Measurements from ENCODE around the gene AGAP1.

AGAP1 gene

GRCh38 chr2:236109061-236109460, 615.2 kb downstream of the AGAP1 start:
- no peak for TF ChIP-seq POLR2AphosphoS5 (IDR thresholded peaks at IDR 0.05; ENCODE audit: low read depth, low read length)
- TF ChIP-seq FOXP2 (optimal IDR thresholded peaks at IDR 0.05; ENCODE audit: borderline replicate concordance, extremely low read depth, extremely low read length, insufficient read depth), result no peak
- no peak for TF ChIP-seq SIN3A (IDR thresholded peaks at IDR 0.05; ENCODE audit: borderline replicate concordance, insufficient read depth, low read length)
- TF ChIP-seq REST (IDR thresholded peaks at IDR 0.05; ENCODE audit: insufficient read depth in 1 of 2, low read depth in 2 of 2, low read length in 2 of 2), result no peak
- no peak for TF ChIP-seq TAF1 (IDR thresholded peaks at IDR 0.05; ENCODE audit: borderline replicate concordance, insufficient read depth, low read length)

DNA sequence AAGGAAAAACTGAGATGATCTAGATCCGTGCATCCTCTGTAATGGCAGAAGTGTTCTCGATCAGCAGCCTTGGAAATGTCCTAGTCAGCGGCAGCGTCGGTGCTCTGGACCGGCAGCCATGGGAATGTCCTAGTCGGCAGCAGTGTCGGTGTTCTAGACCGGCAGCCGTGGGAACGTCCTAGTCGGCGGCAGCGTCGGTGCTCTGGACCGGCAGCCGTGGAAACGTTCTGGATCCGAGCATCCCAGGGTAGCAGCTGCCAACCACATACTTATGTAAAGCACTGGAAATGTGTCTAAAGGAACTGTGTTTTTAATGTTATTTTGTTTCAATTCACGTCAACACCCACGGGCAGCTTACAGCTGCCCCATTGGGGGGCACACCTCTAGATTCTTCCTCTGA, 615.6 kb downstream of the AGAP1 start:
- no peak for TF ChIP-seq TAF1 (IDR thresholded peaks at IDR 0.05; ENCODE audit: borderline replicate concordance, insufficient read depth, low read length)

DNA sequence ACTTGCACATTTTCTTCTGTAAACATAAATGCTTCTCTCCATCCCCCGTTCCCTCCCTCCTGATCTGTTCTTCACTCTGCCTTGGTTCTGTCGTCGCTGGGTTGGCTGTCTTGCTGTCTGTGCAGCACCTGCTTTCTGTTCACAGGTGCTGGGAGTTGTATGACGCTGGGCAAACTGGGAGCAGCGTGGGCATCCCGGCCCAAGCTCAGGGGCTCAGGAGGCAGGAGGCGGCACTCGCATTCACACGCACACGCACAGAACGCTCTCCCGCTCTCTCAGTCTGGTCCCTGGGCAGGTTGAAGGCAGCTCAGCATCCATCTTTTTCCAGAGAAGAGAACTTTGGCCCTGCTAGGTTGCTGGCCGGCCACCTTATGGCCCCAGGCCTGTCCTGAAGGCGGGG, 618.6 kb downstream of the AGAP1 start:
- TF ChIP-seq TAF1 (IDR thresholded peaks at IDR 0.05; ENCODE audit: borderline replicate concordance, insufficient read depth, low read length) (no peak), REST (IDR thresholded peaks at IDR 0.05; ENCODE audit: insufficient read depth in 1 of 2, low read depth in 2 of 2, low read length in 2 of 2) (no peak), FOXP2 (optimal IDR thresholded peaks at IDR 0.05; ENCODE audit: borderline replicate concordance, extremely low read depth, extremely low read length, insufficient read depth) (no peak), POLR2AphosphoS5 (IDR thresholded peaks at IDR 0.05; ENCODE audit: low read depth, low read length) (no peak), SIN3A (IDR thresholded peaks at IDR 0.05; ENCODE audit: borderline replicate concordance, insufficient read depth, low read length) (no peak)

DNA sequence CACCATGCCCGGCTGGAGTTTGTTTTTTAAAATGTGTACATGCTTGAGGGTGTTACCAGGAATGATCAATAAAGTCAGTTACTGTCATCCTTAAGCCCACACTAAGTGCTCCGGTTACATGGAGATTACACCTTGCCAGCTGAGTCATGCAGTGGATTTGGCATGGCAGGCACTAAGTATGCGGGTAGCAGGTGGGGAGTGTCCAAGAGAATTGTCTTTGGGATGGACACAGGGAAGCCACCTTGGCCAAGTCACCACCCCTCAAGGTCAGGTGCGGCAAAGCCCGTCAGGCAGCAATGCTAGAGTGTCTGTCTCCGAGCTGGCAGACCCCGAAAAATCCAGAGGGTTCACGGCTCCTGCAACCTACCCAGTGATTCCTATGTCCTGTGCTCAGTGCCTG, 619.6 kb downstream of the AGAP1 start:
- no peak for TF ChIP-seq FOXP2 (optimal IDR thresholded peaks at IDR 0.05; ENCODE audit: borderline replicate concordance, extremely low read depth, extremely low read length, insufficient read depth)
- no peak for TF ChIP-seq REST (IDR thresholded peaks at IDR 0.05; ENCODE audit: insufficient read depth in 1 of 2, low read depth in 2 of 2, low read length in 2 of 2)
- TF ChIP-seq SIN3A (IDR thresholded peaks at IDR 0.05; ENCODE audit: borderline replicate concordance, insufficient read depth, low read length), result no peak
- no peak for TF ChIP-seq TAF1 (IDR thresholded peaks at IDR 0.05; ENCODE audit: borderline replicate concordance, insufficient read depth, low read length)
- TF ChIP-seq POLR2AphosphoS5 (IDR thresholded peaks at IDR 0.05; ENCODE audit: low read depth, low read length), result no peak

GRCh38 chr2:236113948-236114347, 620.1 kb downstream of the AGAP1 start:
- TF ChIP-seq POLR2AphosphoS5 (IDR thresholded peaks at IDR 0.05; ENCODE audit: low read depth, low read length), result no peak
- no peak for TF ChIP-seq FOXP2 (optimal IDR thresholded peaks at IDR 0.05; ENCODE audit: borderline replicate concordance, extremely low read depth, extremely low read length, insufficient read depth)
- no peak for TF ChIP-seq TAF1 (IDR thresholded peaks at IDR 0.05; ENCODE audit: borderline replicate concordance, insufficient read depth, low read length)
- TF ChIP-seq SIN3A (IDR thresholded peaks at IDR 0.05; ENCODE audit: borderline replicate concordance, insufficient read depth, low read length), result no peak
- TF ChIP-seq REST (IDR thresholded peaks at IDR 0.05; ENCODE audit: insufficient read depth in 1 of 2, low read depth in 2 of 2, low read length in 2 of 2), result no peak
